Panc1 (cell line): ENCODE data around the gene ETV4. TPM values are rescaled to one million over a fixed set of nuclear protein-coding genes. Genes with fewer than 3 reads are reported as not detected.

Source experiments
- ATAC-seq: fragments of 200-7000 bp; cut with Tn5 transposase; 2 replicates; pipeline ENCODE4 v1.9.1; 2020; ENCODE audit warnings: mild to moderate bottlenecking, moderate library complexity
- BruUV-seq: library from RNA; stranded (reverse); fragments of 400-500 nt; replicated peaks from 2 replicates; lab custom pipeline; 2021; lab: Mats Ljungman, UMichigan
- CTCF ChIA-PET: fragments of 300-600 bp; sonication (Branson Sonifier 250); formaldehyde crosslinking; loops from one replicate; lab custom pipeline; 2022; ENCODE audit warnings: antibody characterized with exemption; lab: Charles Lee
- POLR2A ChIA-PET: fragments of 300-600 bp; sonication (Branson Sonifier 250); formaldehyde crosslinking; loops from one replicate; lab custom pipeline; 2022; ENCODE audit warnings: antibody characterized with exemption; lab: Charles Lee
- DNase-seq: peaks from one replicate; pipeline ENCODE4 v3.0.0-alpha.2; 2010; ENCODE audit warnings: low read depth, low spot score
- H3K27ac ChIP-seq: 2 replicates; pipeline ENCODE4 v1.5.1; 2011; ENCODE audit warnings: mild to moderate bottlenecking, low read length, inconsistent platforms
- H3K27me3 ChIP-seq: fragments of 200-500 bp; sonication (Bioruptor generic); 2 replicates; pipeline ENCODE4 v1.6.0; 2014; ENCODE audit warnings: low read length, inconsistent platforms; ENCODE audit not compliant: control insufficient read depth, insufficient read depth
- H3K36me3 ChIP-seq: fragments of 200-500 bp; sonication (Bioruptor generic); 2 replicates; pipeline ENCODE4 v1.5.1; 2014; ENCODE audit warnings: inconsistent platforms, mild to moderate bottlenecking, low read length, moderate library complexity; ENCODE audit not compliant: control insufficient read depth, insufficient read depth
- H3K4me1 ChIP-seq: 2 replicates; pipeline ENCODE4 v1.5.1; 2011; ENCODE audit warnings: inconsistent platforms, mild to moderate bottlenecking, low read length, moderate library complexity; ENCODE audit not compliant: control insufficient read depth, insufficient read depth
- H3K4me3 ChIP-seq, 2 experiments: 2 replicates each; pipeline ENCODE4 v1.5.1; 2011 to 2012; ENCODE audit warnings: low read depth in 2 of 2, low read length in 2 of 2, mild to moderate bottlenecking in 2 of 2, inconsistent platforms in 1 of 2, moderate library complexity in 1 of 2
- H3K9me3 ChIP-seq: fragments of 200-500 bp; sonication (Bioruptor generic); 2 replicates; pipeline ENCODE4 v1.5.1; 2014; ENCODE audit warnings: low read depth, mild to moderate bottlenecking, inconsistent platforms, low read length, moderate library complexity; ENCODE audit not compliant: control insufficient read depth, insufficient read depth
- CTCF ChIP-seq: fragments of 450-650 bp; IDR thresholded peaks from 2 replicates; pipeline ENCODE4 v1.5.1; 2017; ENCODE audit warnings: mild to moderate bottlenecking
- POLR2AphosphoS5 ChIP-seq: IDR thresholded peaks from 2 replicates; pipeline ENCODE4 v1.6.1; 2012; ENCODE audit warnings: mild to moderate bottlenecking, low read depth, low read length, moderate library complexity
- SIN3A ChIP-seq: IDR thresholded peaks from 2 replicates; pipeline ENCODE4 v1.6.1; 2012; ENCODE audit warnings: low read depth, mild to moderate bottlenecking, low read length, moderate library complexity, borderline replicate concordance; ENCODE audit not compliant: insufficient read depth
- TCF7L2 ChIP-seq: IDR thresholded peaks from 2 replicates; pipeline ENCODE4 v1.6.1; 2011; ENCODE audit warnings: mild to moderate bottlenecking, low read depth, low read length, inconsistent platforms
- in situ Hi-C: cut with HindIII; loops from 2 replicates; pipeline ENCODE4 v1.10.0; 2016; ENCODE audit warnings: low sequenced_read_pairs, low pct_unique_long_range_greater_than_20kb
- intact Hi-C: fragments of 100-400 bp; cut with micrococcal nuclease; formaldehyde crosslinking; loops from one replicate; pipeline ENCODE4 v1.10.0; 2022; ENCODE audit not compliant: unreplicated experiment
- total RNA-seq: library from RNA; stranded (reverse); gene quantifications from one replicate; pipeline ENCODE4 v1.2.1, GENCODE V29; 2021; ENCODE audit not compliant: unreplicated experiment
- TF ChIP-seq, protein P1 (sequence below), 2 experiments: IDR thresholded peaks; 2 replicates each; pipeline ENCODE4 v1.6.1; 2011 to 2012; ENCODE audit warnings: low read depth in 2 of 2, control low read depth in 1 of 2, low read length in 1 of 2, mild to moderate bottlenecking in 1 of 2, moderate library complexity in 1 of 2; ENCODE audit not compliant: insufficient read depth in 1 of 2

Gene ETV4
- total RNA-seq, 1 experiment from 2014 or later, result 8.3 TPM

DNA sequence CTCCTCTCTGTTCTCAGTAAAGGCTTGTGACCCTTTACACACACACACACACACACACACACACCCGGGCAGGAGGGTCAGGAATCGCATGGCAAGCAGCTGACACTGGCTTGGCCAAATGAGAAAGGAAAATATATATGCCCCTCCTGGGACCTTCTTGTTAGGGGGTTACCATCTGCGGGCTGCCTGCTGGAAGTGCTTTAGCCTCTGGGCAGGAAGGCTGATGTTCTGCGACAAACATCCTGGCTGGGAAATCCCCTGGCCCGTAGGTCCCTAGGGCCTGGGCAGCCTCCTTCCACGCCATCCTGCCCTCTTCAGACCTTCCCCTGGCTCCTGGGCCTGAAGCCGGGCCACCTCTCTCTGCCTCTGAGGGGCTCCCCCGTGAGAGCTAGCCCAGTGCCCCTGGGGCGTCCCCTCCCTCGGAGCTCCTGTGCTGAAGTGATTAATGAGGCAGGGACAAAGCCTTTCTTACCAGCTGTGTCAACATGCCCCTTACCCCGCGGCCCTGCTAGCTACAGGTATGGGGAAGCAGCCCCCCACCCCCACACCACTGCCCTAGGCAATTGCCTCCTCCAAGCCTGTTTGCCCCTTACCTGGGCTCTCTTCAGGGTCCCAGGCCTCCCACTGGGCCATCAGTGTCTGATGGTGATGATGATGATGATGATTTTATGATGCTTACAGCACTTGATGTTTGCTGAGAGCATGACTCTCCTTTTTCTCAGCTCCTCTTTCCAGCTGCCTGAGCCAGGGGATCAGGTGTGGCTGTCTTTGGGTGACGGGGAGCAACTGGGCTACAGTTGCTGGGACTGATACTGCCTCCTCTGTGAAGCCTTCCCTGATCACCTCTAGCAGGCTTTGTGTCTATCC is 32.8 kb upstream of the ETV4 start:
- intact Hi-C loops, result no loop called here
- Histone ChIP-seq H3K4me3 (no peak overlapping the region), H3K9me3 (no peaks in the 10 kb centered on the region), H3K27ac (peak overlapping the region; percentile 71), H3K27me3 (no peaks in the 10 kb centered on the region), H3K36me3 (no peaks in the 10 kb centered on the region), H3K4me1 (peaks cover 19% of the 10 kb centered on the region)
- in situ Hi-C loops, result no loop called here
- no TSS peak for BruUV-seq
- TF ChIP-seq TCF7L2 (peak; percentile 34; the same call in 1 of the 2 replicates), CTCF (no peak)
- DNase-seq (no peak), ATAC-seq (peak; percentile 83)
- CTCF ChIA-PET, result interaction anchor here (0.5 to 0.6 kb wide), 2 partner anchors 95 to 100 kb away, joined by 3 to 4 read pairs; partner anchors contain the start of gene DHX8
- POLR2A ChIA-PET, result interaction anchor here (0.5 to 1.0 kb wide), 4 partner anchors 13 to 145 kb away, joined by 3 to 10 read pairs (median 3); no protein-coding TSS in a partner anchor

- POLR2A ChIA-PET, result no interaction called here
- intact Hi-C loops (no loop called here), in situ Hi-C loops (no loop called here)
- TF ChIP-seq TCF7L2, result no peak
- no peak for TF ChIP-seq CTCF
- no peak for TF ChIP-seq SIN3A
- TF ChIP-seq, protein P1, sequence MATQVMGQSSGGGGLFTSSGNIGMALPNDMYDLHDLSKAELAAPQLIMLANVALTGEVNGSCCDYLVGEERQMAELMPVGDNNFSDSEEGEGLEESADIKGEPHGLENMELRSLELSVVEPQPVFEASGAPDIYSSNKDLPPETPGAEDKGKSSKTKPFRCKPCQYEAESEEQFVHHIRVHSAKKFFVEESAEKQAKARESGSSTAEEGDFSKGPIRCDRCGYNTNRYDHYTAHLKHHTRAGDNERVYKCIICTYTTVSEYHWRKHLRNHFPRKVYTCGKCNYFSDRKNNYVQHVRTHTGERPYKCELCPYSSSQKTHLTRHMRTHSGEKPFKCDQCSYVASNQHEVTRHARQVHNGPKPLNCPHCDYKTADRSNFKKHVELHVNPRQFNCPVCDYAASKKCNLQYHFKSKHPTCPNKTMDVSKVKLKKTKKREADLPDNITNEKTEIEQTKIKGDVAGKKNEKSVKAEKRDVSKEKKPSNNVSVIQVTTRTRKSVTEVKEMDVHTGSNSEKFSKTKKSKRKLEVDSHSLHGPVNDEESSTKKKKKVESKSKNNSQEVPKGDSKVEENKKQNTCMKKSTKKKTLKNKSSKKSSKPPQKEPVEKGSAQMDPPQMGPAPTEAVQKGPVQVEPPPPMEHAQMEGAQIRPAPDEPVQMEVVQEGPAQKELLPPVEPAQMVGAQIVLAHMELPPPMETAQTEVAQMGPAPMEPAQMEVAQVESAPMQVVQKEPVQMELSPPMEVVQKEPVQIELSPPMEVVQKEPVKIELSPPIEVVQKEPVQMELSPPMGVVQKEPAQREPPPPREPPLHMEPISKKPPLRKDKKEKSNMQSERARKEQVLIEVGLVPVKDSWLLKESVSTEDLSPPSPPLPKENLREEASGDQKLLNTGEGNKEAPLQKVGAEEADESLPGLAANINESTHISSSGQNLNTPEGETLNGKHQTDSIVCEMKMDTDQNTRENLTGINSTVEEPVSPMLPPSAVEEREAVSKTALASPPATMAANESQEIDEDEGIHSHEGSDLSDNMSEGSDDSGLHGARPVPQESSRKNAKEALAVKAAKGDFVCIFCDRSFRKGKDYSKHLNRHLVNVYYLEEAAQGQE (IDR thresholded peaks at IDR 0.05; ENCODE audit: insufficient read depth in 1 of 2, low read depth in 2 of 2, low read length in 1 of 2), result no peak
- no peak for TF ChIP-seq POLR2AphosphoS5
- CTCF ChIA-PET, result no interaction called here
- H3K4me1 ChIP-seq, result peaks cover 19% of the 10 kb centered on the region
- no TSS peak for BruUV-seq
- H3K27ac ChIP-seq, result peak overlapping the region; percentile 61; the same call in 1 of the 2 replicates
- DNase-seq, result no peak
- no peak overlapping the region for H3K4me3 ChIP-seq
- peak; percentile 10 for ATAC-seq
- H3K27me3 ChIP-seq, result no peaks in the 10 kb centered on the region
- H3K36me3 ChIP-seq, result no peaks in the 10 kb centered on the region
- no peaks in the 10 kb centered on the region for H3K9me3 ChIP-seq
Measured at GRCh38 chr17:43578404-43578698, 32.2 kb upstream of the ETV4 start.
